ENCODE measurements around the gene C1QL1.

DNA sequence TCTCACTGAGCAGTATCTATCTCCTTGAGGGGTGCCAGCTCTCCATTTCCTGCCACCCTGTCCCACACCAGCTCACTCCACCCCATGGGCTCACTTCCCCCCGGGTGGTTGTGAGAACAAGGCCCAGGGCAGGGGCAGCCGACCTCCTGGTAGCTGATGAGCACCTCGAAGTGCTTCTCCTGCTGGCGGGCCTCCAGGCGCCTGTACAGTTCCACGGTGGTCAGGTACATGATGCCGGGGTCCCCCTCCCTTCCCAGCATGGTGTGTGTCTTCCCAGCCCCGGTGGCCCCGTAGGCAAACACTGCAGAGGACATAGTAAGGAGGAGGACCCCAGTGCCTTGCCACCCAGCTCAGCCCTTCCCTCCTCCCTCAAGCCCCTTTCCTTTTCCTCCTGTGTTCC, 33.0 kb downstream of the C1QL1 start:
- TF ChIP-seq, protein P1, sequence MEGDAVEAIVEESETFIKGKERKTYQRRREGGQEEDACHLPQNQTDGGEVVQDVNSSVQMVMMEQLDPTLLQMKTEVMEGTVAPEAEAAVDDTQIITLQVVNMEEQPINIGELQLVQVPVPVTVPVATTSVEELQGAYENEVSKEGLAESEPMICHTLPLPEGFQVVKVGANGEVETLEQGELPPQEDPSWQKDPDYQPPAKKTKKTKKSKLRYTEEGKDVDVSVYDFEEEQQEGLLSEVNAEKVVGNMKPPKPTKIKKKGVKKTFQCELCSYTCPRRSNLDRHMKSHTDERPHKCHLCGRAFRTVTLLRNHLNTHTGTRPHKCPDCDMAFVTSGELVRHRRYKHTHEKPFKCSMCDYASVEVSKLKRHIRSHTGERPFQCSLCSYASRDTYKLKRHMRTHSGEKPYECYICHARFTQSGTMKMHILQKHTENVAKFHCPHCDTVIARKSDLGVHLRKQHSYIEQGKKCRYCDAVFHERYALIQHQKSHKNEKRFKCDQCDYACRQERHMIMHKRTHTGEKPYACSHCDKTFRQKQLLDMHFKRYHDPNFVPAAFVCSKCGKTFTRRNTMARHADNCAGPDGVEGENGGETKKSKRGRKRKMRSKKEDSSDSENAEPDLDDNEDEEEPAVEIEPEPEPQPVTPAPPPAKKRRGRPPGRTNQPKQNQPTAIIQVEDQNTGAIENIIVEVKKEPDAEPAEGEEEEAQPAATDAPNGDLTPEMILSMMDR (conservative IDR thresholded peaks at IDR 0.05), result no peak
- no peak for TF ChIP-seq ZFX (IDR thresholded peaks at IDR 0.05)

Data from C4-2B (cell line).